Adrenal gland (tissue), 19 donors: ENCODE data around the gene PRMT2. TPM values are rescaled to one million over a fixed set of nuclear protein-coding genes. Genes with fewer than 3 reads are reported as not detected.

Experiments
- DNase-seq, 7 donors: peaks; one replicate each; pipeline ENCODE4 v3.0.0-alpha.2; 2019 to 2020
- H3K27ac ChIP-seq, 5 donors: fragments of 200-600 bp; sonication (generic) in 4 of 5; 1 replicate in 3 of 5; 2 replicates in 2 of 5; pipeline versions ENCODE4 v1.5.1 to v1.8.0; 2016 to 2020; ENCODE audit warnings: mild to moderate bottlenecking in 1 of 5
- H3K27me3 ChIP-seq: fragments of 200-600 bp; 2 replicates; pipeline ENCODE4 v1.8.0; 2021
- H3K36me3 ChIP-seq, 2 donors: fragments of 200-600 bp; replicated peaks in 1 of 2; 1 replicate in 1 of 2; 2 replicates in 1 of 2; pipeline versions ENCODE4 v1.5.1 to v1.8.0; 2018 to 2022
- H3K4me1 ChIP-seq, 2 donors: fragments of 200-600 bp; replicated peaks in 1 of 2; 1 replicate in 1 of 2; 2 replicates in 1 of 2; pipeline versions ENCODE4 v1.5.1 to v1.8.0; 2018 to 2021
- H3K4me3 ChIP-seq, 4 donors: fragments of 200-600 bp; sonication (generic) in 3 of 4; one replicate each; pipeline ENCODE4 v1.5.1; 2016 to 2018
- H3K9me3 ChIP-seq, 3 donors: fragments of 200-600 bp; sonication (generic) in 1 of 3; replicated peaks in 1 of 3; 1 replicate in 2 of 3; 2 replicates in 1 of 3; pipeline versions ENCODE4 v1.5.1 to v1.8.0; 2016 to 2021
- CTCF ChIP-seq, 6 experiments: fragments of 450-650 bp in 4 of 6; fragments of 200-600 bp in 2 of 6; sonication (generic) in 1 of 6; IDR thresholded peaks; 1 replicate in 5 of 6; 2 replicates in 1 of 6; pipeline versions ENCODE4 v1.5.1 to v1.8.0; 2016 to 2021; ENCODE audit warnings: antibody characterized with exemption in 6 of 6, mild to moderate bottlenecking in 2 of 6, moderate library complexity in 1 of 6
- POLR2A ChIP-seq, 2 donors: fragments of 450-650 bp; IDR thresholded peaks; one replicate each; pipeline ENCODE4 v1.6.1; 2017; ENCODE audit warnings: antibody characterized with exemption in 2 of 2, mild to moderate bottlenecking in 2 of 2, moderate library complexity in 1 of 2
- WGBS, 4 donors: extraction: QIAGEN DNeasy Blood & Tissue Kit in 2 of 4; methylation state at CpG; one replicate each; pipeline versions ENCODE4 v1.1.5 to v1.1.7; 2013 to 2017; 5-methylcytosine and 5-hydroxymethylcytosine counted together
- intact Hi-C, 2 donors: fragments of 100-400 bp; cut with DNase I; formaldehyde crosslinking; loops; one replicate each; pipeline versions ENCODE4 v1.14.1 to v1.15.0; 2022 to 2023
- long read RNA-seq, 10 donors: library from polyadenylated mRNA in 3 of 10; unstranded in 2 of 10; stranded (forward) in 1 of 10; transcript quantifications; one replicate each; pipeline ENCODE4 v2.0.0 and lab custom pipeline, GENCODE V29; 2021 to 2026
- polyA plus RNA-seq, 3 donors: library from polyadenylated mRNA; stranded (reverse); fragments of 200-250 nt in 2 of 3; fragments of 350-450 nt in 1 of 3; fragmentation: Illumina TruSeq in 1 of 3; extraction: RNeasy Lipid Tissue Mini Kit (QIAGEN cat#74804) in 1 of 3; gene quantifications; one replicate each; pipeline ENCODE4 v1.2.3, GENCODE V29; 2013 to 2014
- total RNA-seq, 9 donors: library from RNA; depleted of rRNA in 4 of 9; stranded (reverse); fragments of >200 nt in 4 of 9; fragments of 120-200 nt in 1 of 9; fragmentation: NEBNext Ultra II Directional in 1 of 9; extraction: Animal tissue kit (Norgen Biotek cat#: 25700) in 1 of 9; gene quantifications; one replicate each; pipeline versions ENCODE4 v1.1.0 to v1.2.4, GENCODE V29; 2013 to 2023
- donor health status: healthy with polysubstance abuse.
- donor health status: Bipolar disorder and iron deficiency.
- donor health status: DM: yes; HTN: yes; CAD: no.
- donor health status: DM: no; HTN: no; CAD: no.
- donor health status: DM: no; HTN: no; CAD: no.
- donor health status: DM: yes; HTN: yes; CAD: no.

Gene PRMT2
- total RNA-seq (100 to 1,000 TPM in 1 of 9 donors, 10 to 100 TPM in 8; 49.4 to 115 (median 78.7) TPM), polyA plus RNA-seq (10 to 100 TPM; 47.4 to 57.6 (median 48.3) TPM)
- long read RNA-seq, donor 1, transcript PRMT2-206 (11 exons, 2,131 nt) = major isoform, 6 of 25 reads
- long read RNA-seq, donor 1, partial matches to known transcripts = 13 of 25 reads
- long read RNA-seq, donor 1, other reads (novel, unspliced or antisense) = 0 of 25 reads
- long read RNA-seq, donor 2, transcript PRMT2-203 (12 exons, 2,688 nt) = major isoform, 5 of 29 reads
- long read RNA-seq, donor 2, partial matches to known transcripts = 19 of 29 reads
- long read RNA-seq, donor 2, other reads (novel, unspliced or antisense) = 0 of 29 reads
- long read RNA-seq, donor 3, partial matches to known transcripts = 25 of 33 reads
- long read RNA-seq, donor 3, other reads (novel, unspliced or antisense) = 0 of 33 reads
- long read RNA-seq, donor 4, transcript PRMT2-203 (12 exons, 2,688 nt) = minor isoform, 7 of 62 reads
- long read RNA-seq, donor 4, transcript PRMT2-206 (11 exons, 2,131 nt) = major isoform, 9 of 62 reads
- long read RNA-seq, donor 4, partial matches to known transcripts = 27 of 62 reads
- long read RNA-seq, donor 4, other reads (novel, unspliced or antisense) = 15 of 62 reads
- long read RNA-seq, donor 5, transcript PRMT2-203 (12 exons, 2,688 nt) = minor isoform, 19 of 247 reads
- long read RNA-seq, donor 5, transcript PRMT2-206 (11 exons, 2,131 nt) = major isoform, 61 of 247 reads
- long read RNA-seq, donor 5, transcript PRMT2-204 (6 exons, 954 nt) = minor isoform, 18 of 247 reads
- long read RNA-seq, donor 5, partial matches to known transcripts = 117 of 247 reads
- long read RNA-seq, donor 5, other reads (novel, unspliced or antisense) = 27 of 247 reads
- long read RNA-seq, donor 6, transcript PRMT2-203 (12 exons, 2,688 nt) = major isoform, 5 of 34 reads
- long read RNA-seq, donor 6, partial matches to known transcripts = 19 of 34 reads
- long read RNA-seq, donor 6, other reads (novel, unspliced or antisense) = 5 of 34 reads
- long read RNA-seq, donor 7, partial matches to known transcripts = 7 of 9 reads
- long read RNA-seq, donor 7, other reads (novel, unspliced or antisense) = 0 of 9 reads
- long read RNA-seq, donor 8, transcript PRMT2-203 (12 exons, 2,688 nt) = minor isoform, 7 of 82 reads
- long read RNA-seq, donor 8, transcript PRMT2-206 (11 exons, 2,131 nt) = major isoform, 20 of 82 reads
- long read RNA-seq, donor 8, partial matches to known transcripts = 50 of 82 reads
- long read RNA-seq, donor 8, other reads (novel, unspliced or antisense) = 0 of 82 reads
- long read RNA-seq, donor 9, transcript PRMT2-206 (11 exons, 2,131 nt) = major isoform, 5 of 9 reads
- long read RNA-seq, donor 9, partial matches to known transcripts = 0 of 9 reads
- long read RNA-seq, donor 9, other reads (novel, unspliced or antisense) = 0 of 9 reads
- long read RNA-seq, donor 10, transcript PRMT2-206 (11 exons, 2,131 nt) = major isoform, 5 of 15 reads
- long read RNA-seq, donor 10, partial matches to known transcripts = 5 of 15 reads
- long read RNA-seq, donor 10, other reads (novel, unspliced or antisense) = 0 of 15 reads

- TF ChIP-seq CTCF (IDR thresholded peaks at IDR 0.05) (peak in 1 of 6 experiments; percentile 36), POLR2A (IDR thresholded peaks at IDR 0.05) (peak; percentile 70 to 85)
- WGBS, 4 donors = 0 to 1% (median 0%) methylated on average over 19 to 90 of the region's 90 CpGs
- no peaks in the 10 kb centered on the region for H3K9me3 ChIP-seq
- peak within 1 kb of the TSS; percentile 14 to 93 (median 46) for H3K4me3 ChIP-seq
- H3K36me3 ChIP-seq = no peaks in the 10 kb centered on the region
- no peaks in the 10 kb centered on the region for H3K27me3 ChIP-seq
- intact Hi-C loops = no loop called here
- peak; percentile 97 to 98 (median 97) for DNase-seq
- peaks cover 10 to 33% of the 10 kb centered on the region in 2 donors for H3K4me1 ChIP-seq
- peak within 1 kb of the TSS; percentile 91 to 100 (median 97) for H3K27ac ChIP-seq
Observed at GRCh38 chr21:46635324-46636180, at the start of gene PRMT2. TSS of gene PRMT2 (plus strand) at chr21:46635674. CDS start at chr21:46636952, 1,278 bp downstream.

GRCh38 chr21:46594276-46594675 lies 41.2 kb upstream of the PRMT2 start:
- TF ChIP-seq CTCF (IDR thresholded peaks at IDR 0.05) (no peak), POLR2A (IDR thresholded peaks at IDR 0.05) (no peak)
- intact Hi-C loops = no loop called here
- WGBS, 4 donors = 75 to 91% (median 81%) methylated on average over 8 of the region's 8 CpGs

GRCh38 chr21:46596201-46596600 lies 39.3 kb upstream of the PRMT2 start:
- no peak for DNase-seq
- intact Hi-C loops = no loop called here
- H3K4me3 ChIP-seq = no peak overlapping the region
- peaks cover 0 to 17% of the 10 kb centered on the region in 2 donors for H3K4me1 ChIP-seq
- no peak overlapping the region for H3K27ac ChIP-seq
- no peak for TF ChIP-seq CTCF (IDR thresholded peaks at IDR 0.05)
- TF ChIP-seq POLR2A (IDR thresholded peaks at IDR 0.05) = no peak
- H3K27me3 ChIP-seq = no peaks in the 10 kb centered on the region
- no peaks in the 10 kb centered on the region for H3K36me3 ChIP-seq
- peaks cover 0 to 8% (median 0%) of the 10 kb centered on the region in 3 donors for H3K9me3 ChIP-seq
- 82 to 100% (median 85%) methylated on average over 1 of the region's 1 CpG for WGBS, 4 donors

More at GRCh38 chr21:46594276-46594675, 41.2 kb upstream of the PRMT2 start:
- no peak overlapping the region for H3K27ac ChIP-seq
- DNase-seq = no peak
- no peaks in the 10 kb centered on the region for H3K36me3 ChIP-seq
- peaks cover 0 to 13% (median 0%) of the 10 kb centered on the region in 3 donors for H3K9me3 ChIP-seq
- H3K4me3 ChIP-seq = no peak overlapping the region
- H3K27me3 ChIP-seq = no peaks in the 10 kb centered on the region
- H3K4me1 ChIP-seq = peaks cover 0 to 9% of the 10 kb centered on the region in 2 donors
